ENCODE measurements around the gene EPS15. TPM values are rescaled to one million over a fixed set of nuclear protein-coding genes. Genes with fewer than 3 reads are reported as not detected.

The EPS15 gene
- total and polyA plus RNA-seq, 9 of the 15 experiments (the other 6 are each of a cell fraction or from before 2014, with no cell fraction given) = 23.1 to 69.0 (median 41.7) TPM

DNA sequence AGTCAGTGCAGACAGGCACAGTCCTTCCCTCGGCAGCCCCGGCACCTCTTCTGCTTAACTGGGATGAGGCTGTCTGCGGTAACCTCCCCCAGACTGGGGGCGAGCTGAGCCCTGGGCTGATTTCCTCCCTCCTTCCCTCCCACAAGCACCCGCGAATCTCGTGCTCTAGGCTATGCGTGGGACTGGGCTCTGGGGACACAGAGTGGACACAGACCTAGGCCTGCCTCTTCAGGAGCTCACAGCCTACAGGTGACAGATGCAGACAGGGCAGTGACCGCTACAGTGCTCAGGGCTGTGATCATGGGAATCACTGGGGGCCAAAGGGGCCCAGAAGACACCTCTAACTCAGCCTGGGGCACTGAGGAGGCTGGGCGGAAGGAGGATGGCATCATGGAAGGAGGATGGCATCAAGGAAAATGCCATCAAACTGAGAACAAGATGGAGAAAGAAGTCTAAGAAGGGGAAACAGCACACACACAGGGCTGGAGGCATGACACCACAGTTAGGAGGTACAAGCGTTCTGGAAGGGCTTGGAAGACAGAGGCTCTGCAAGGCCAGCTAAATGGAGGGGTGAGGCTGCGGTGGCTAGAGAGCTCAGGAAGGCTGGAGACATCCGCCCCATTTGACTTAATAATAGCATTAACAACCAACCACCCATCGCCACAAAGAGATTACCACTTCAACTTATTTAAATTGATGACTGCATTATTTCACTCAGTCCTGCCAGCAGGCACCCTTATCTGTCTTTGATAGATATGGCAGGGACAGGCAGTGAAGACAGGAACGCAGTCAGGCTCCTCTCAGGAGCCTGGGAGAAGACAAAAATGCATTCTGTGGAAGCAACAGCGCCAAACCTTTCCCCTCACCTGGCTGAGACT lies 192.9 kb downstream of the EPS15 start:
- Histone ChIP-seq H3K27me3 (ENCODE audit: control insufficient read depth in 2 of 2, insufficient read depth in 2 of 2, low read length in 2 of 2) (no peaks in the 10 kb centered on the region), H3K9me1 (ENCODE audit: control insufficient read depth, insufficient read depth, low read length) (no peaks in the 10 kb centered on the region), H3K4me2 (ENCODE audit: insufficient read depth, low read length) (peak overlapping the region; percentile 33; the same call in 1 of the 2 replicates), H3K9me3 (replicated peaks; ENCODE audit: control insufficient read depth, insufficient read depth, low read depth, low read length) (no peaks in the 10 kb centered on the region), H3K36me3 (ENCODE audit: control insufficient read depth, insufficient read depth, low read length) (no peaks in the 10 kb centered on the region), H3K79me2 (ENCODE audit: control insufficient read depth, insufficient read depth, low read length) (no peaks in the 10 kb centered on the region), H3K9ac (ENCODE audit: insufficient read depth in 1 of 2, low read depth in 2 of 2, low read length in 2 of 2) (peak overlapping the region; percentile 12 to 83; a peak in 3 of 4 replicates), H3K27ac (ENCODE audit: extremely low read depth, low read depth, low read length) (no peak overlapping the region; the same call in 2 of the 3 replicates), H3K4me3 (no peak overlapping the region), H3K4me1 (replicated peaks in 1 of 2; ENCODE audit: control insufficient read depth in 2 of 2, insufficient read depth in 2 of 2, low read length in 2 of 2) (peaks cover 32 to 39% of the 10 kb centered on the region in 2 experiments), H2AFZ (ENCODE audit: low read depth, low read length) (peak overlapping the region; percentile 89), H4K20me1 (replicated peaks; ENCODE audit: control insufficient read depth, insufficient read depth, low read length) (no peaks in the 10 kb centered on the region)
- no TSS peak for BruUV-seq (replicated peaks)
- 15% methylated on average over 16 of the region's 16 CpGs for WGBS (ENCODE audit: insufficient coverage, low coverage, missing lambda C conversion rate)
- POLR2A ChIA-PET = interaction anchor here (0.5 to 1.0 kb wide), 4 partner anchors 15 to 367 kb away, joined by 3 to 4 read pairs (median 3); no protein-coding TSS in a partner anchor
- CTCF ChIA-PET (ENCODE audit: low intra/inter-chr PET ratio) = no interaction called here
- peak; percentile 74 to 75 (median 75) for DNase-seq (ENCODE audit: extremely low read depth in 1 of 4, low spot score in 3 of 4)
- peak; percentile 74 for FAIRE-seq
- ATAC-seq = peak; percentile 71
- in situ Hi-C loops (cut with MboI) = no loop called here
- intact Hi-C loops (cut with micrococcal nuclease) = no loop called here
- TF ChIP-seq, protein P1, sequence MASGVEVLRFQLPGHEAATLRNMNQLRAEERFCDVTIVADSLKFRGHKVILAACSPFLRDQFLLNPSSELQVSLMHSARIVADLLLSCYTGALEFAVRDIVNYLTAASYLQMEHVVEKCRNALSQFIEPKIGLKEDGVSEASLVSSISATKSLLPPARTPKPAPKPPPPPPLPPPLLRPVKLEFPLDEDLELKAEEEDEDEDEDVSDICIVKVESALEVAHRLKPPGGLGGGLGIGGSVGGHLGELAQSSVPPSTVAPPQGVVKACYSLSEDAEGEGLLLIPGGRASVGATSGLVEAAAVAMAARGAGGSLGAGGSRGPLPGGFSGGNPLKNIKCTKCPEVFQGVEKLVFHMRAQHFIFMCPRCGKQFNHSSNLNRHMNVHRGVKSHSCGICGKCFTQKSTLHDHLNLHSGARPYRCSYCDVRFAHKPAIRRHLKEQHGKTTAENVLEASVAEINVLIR (CRISPR knock-in tag; IDR thresholded peaks at IDR 0.05) = no peak
- TF ChIP-seq, protein P2, sequence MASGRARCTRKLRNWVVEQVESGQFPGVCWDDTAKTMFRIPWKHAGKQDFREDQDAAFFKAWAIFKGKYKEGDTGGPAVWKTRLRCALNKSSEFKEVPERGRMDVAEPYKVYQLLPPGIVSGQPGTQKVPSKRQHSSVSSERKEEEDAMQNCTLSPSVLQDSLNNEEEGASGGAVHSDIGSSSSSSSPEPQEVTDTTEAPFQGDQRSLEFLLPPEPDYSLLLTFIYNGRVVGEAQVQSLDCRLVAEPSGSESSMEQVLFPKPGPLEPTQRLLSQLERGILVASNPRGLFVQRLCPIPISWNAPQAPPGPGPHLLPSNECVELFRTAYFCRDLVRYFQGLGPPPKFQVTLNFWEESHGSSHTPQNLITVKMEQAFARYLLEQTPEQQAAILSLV (tag; IDR thresholded peaks at IDR 0.05) = no peak
- TF ChIP-seq SRSF7 (optimal IDR thresholded peaks at IDR 0.05; ENCODE audit: low read depth, low read length) (no peak), NCOA2 (IDR thresholded peaks at IDR 0.05; ENCODE audit: partially characterized antibody in 2 of 2) (no peak), TARDBP (IDR thresholded peaks at IDR 0.05) (no peak), CEBPB (tag; IDR thresholded peaks at IDR 0.05) (no peak), GABPB1 (CRISPR knock-in tag; IDR thresholded peaks at IDR 0.05) (no peak), SRSF3 (IDR thresholded peaks at IDR 0.05; ENCODE audit: insufficient read depth, low read length) (no peak), MTA1 (IDR thresholded peaks at IDR 0.05; ENCODE audit: borderline replicate concordance) (no peak), EGR1 (conservative IDR thresholded peaks at IDR 0.05) (peak; percentile 91), DMBX1 (CRISPR knock-in tag; IDR thresholded peaks at IDR 0.05; ENCODE audit: borderline replicate concordance) (no peak), IRF2 (CRISPR knock-in tag; IDR thresholded peaks at IDR 0.05) (no peak)
- TF ChIP-seq, protein P3, sequence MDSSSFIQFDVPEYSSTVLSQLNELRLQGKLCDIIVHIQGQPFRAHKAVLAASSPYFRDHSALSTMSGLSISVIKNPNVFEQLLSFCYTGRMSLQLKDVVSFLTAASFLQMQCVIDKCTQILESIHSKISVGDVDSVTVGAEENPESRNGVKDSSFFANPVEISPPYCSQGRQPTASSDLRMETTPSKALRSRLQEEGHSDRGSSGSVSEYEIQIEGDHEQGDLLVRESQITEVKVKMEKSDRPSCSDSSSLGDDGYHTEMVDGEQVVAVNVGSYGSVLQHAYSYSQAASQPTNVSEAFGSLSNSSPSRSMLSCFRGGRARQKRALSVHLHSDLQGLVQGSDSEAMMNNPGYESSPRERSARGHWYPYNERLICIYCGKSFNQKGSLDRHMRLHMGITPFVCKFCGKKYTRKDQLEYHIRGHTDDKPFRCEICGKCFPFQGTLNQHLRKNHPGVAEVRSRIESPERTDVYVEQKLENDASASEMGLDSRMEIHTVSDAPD (CRISPR knock-in tag; IDR thresholded peaks at IDR 0.05) = no peak
- TF ChIP-seq, protein P4, sequence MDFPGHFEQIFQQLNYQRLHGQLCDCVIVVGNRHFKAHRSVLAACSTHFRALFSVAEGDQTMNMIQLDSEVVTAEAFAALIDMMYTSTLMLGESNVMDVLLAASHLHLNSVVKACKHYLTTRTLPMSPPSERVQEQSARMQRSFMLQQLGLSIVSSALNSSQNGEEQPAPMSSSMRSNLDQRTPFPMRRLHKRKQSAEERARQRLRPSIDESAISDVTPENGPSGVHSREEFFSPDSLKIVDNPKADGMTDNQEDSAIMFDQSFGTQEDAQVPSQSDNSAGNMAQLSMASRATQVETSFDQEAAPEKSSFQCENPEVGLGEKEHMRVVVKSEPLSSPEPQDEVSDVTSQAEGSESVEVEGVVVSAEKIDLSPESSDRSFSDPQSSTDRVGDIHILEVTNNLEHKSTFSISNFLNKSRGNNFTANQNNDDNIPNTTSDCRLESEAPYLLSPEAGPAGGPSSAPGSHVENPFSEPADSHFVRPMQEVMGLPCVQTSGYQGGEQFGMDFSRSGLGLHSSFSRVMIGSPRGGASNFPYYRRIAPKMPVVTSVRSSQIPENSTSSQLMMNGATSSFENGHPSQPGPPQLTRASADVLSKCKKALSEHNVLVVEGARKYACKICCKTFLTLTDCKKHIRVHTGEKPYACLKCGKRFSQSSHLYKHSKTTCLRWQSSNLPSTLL (IDR thresholded peaks at IDR 0.05) = no peak

Data from K562 (cell line).